MM.1S (cell line): ENCODE measurements around the gene ZNF22.

Source experiments
- DNase-seq: peaks from one replicate; pipeline ENCODE4 v3.0.0-alpha.2; 2015
- H2AFZ ChIP-seq: fragments of 300-600 bp; sonication (generic); 2 replicates; pipeline ENCODE4 v1.6.0; 2016; ENCODE audit warnings: antibody characterized with exemption, low read length
- H3F3A ChIP-seq: fragments of 300-600 bp; sonication (generic); 2 replicates; pipeline ENCODE4 v1.6.1; 2016; ENCODE audit warnings: mild to moderate bottlenecking, antibody characterized with exemption, low read length, moderate library complexity, mixed read lengths; ENCODE audit not compliant: insufficient read depth
- H3K27ac ChIP-seq: fragments of 300-600 bp; sonication (generic); 2 replicates; pipeline ENCODE4 v1.5.1; 2016; ENCODE audit warnings: mild to moderate bottlenecking, low read length
- H3K27me3 ChIP-seq: fragments of 300-600 bp; sonication (generic); replicated peaks from 2 replicates; pipeline ENCODE4 v1.6.0; 2016; ENCODE audit warnings: low read length; ENCODE audit not compliant: insufficient read depth
- H3K36me3 ChIP-seq: fragments of 300-600 bp; sonication (generic); replicated peaks from 2 replicates; pipeline ENCODE4 v1.6.1; 2016; ENCODE audit warnings: mild to moderate bottlenecking, low read length, mixed read lengths; ENCODE audit not compliant: insufficient read depth
- H3K4me1 ChIP-seq: fragments of 300-600 bp; sonication (generic); 2 replicates; pipeline ENCODE4 v1.6.1; 2016; ENCODE audit warnings: low read length, mixed read lengths
- H3K4me2 ChIP-seq: fragments of 300-600 bp; sonication (generic); 2 replicates; pipeline ENCODE4 v1.6.0; 2016; ENCODE audit warnings: low read depth, low read length
- H3K4me3 ChIP-seq: fragments of 300-600 bp; sonication (generic); 2 replicates; pipeline ENCODE4 v1.5.1; 2016; ENCODE audit warnings: low read length, mixed read lengths
- H3K79me2 ChIP-seq: fragments of 300-600 bp; sonication (generic); 2 replicates; pipeline ENCODE4 v1.6.1; 2016; ENCODE audit warnings: mixed run types, low read length, mixed read lengths
- H3K9ac ChIP-seq: fragments of 300-600 bp; sonication (generic); 2 replicates; pipeline ENCODE4 v1.6.1; 2016; ENCODE audit warnings: low read length, mixed read lengths
- H3K9me2 ChIP-seq: fragments of 300-600 bp; sonication (generic); replicated peaks from 2 replicates; pipeline ENCODE4 v1.6.1; 2016; ENCODE audit warnings: mild to moderate bottlenecking, low read length, mixed read lengths; ENCODE audit not compliant: insufficient read depth
- H3K9me3 ChIP-seq: fragments of 300-600 bp; sonication (generic); replicated peaks from 2 replicates; pipeline ENCODE4 v1.6.1; 2016; ENCODE audit warnings: mild to moderate bottlenecking, low read length, mixed read lengths; ENCODE audit not compliant: insufficient read depth
- H4K20me1 ChIP-seq: fragments of 300-600 bp; sonication (generic); 2 replicates; pipeline ENCODE4 v1.6.1; 2016; ENCODE audit warnings: mild to moderate bottlenecking, low read length, moderate library complexity, mixed read lengths; ENCODE audit not compliant: insufficient read depth
- CTCF ChIP-seq: fragments of 300-600 bp; sonication (generic); IDR thresholded peaks from 2 replicates; pipeline ENCODE4 v1.5.1; 2016; ENCODE audit warnings: antibody characterized with exemption, low read length, mixed read lengths
- EZH2 ChIP-seq: fragments of 300-600 bp; sonication (generic); optimal IDR thresholded peaks from 2 replicates; pipeline ENCODE3; 2017; ENCODE audit warnings: low read depth, mild to moderate bottlenecking, antibody characterized with exemption, low read length, mixed read lengths
- EZH2phosphoT487 ChIP-seq: fragments of 300-600 bp; sonication (generic); IDR thresholded peaks from 2 replicates; pipeline ENCODE4 v1.6.1; 2018; ENCODE audit warnings: antibody characterized with exemption, low read length

The ZNF22 gene

GRCh38 chr10:44976352-44977198 is 24.1 kb upstream of the ZNF22 start:
- peaks cover 32% of the 10 kb centered on the region for H3F3A ChIP-seq
- H3K79me2 ChIP-seq = peaks cover 66% of the 10 kb centered on the region
- no peak for TF ChIP-seq EZH2phosphoT487
- TF ChIP-seq EZH2 = no peak
- TF ChIP-seq CTCF = no peak
- H3K36me3 ChIP-seq = peaks cover 9% of the 10 kb centered on the region; the same call in 1 of the 2 replicates
- H3K9me2 ChIP-seq = no peaks in the 10 kb centered on the region
- no peaks in the 10 kb centered on the region for H3K27me3 ChIP-seq
- no peak overlapping the region for H2AFZ ChIP-seq
- no peak overlapping the region; the same call in 1 of the 2 replicates for H3K4me3 ChIP-seq
- H4K20me1 ChIP-seq = no peaks in the 10 kb centered on the region
- H3K4me2 ChIP-seq = peak overlapping the region; percentile 79; the same call in 1 of the 2 replicates
- H3K4me1 ChIP-seq = peaks cover 72% of the 10 kb centered on the region
- DNase-seq = no peak
- H3K9me3 ChIP-seq = no peaks in the 10 kb centered on the region
- peak overlapping the region; percentile 10; the same call in 1 of the 2 replicates for H3K27ac ChIP-seq
- H3K9ac ChIP-seq = no peak overlapping the region; the same call in 1 of the 2 replicates

GRCh38 chr10:44977287-44978212 is 23.2 kb upstream of the ZNF22 start:
- H3K9ac ChIP-seq = peak overlapping the region; percentile 56
- H3K9me2 ChIP-seq = no peaks in the 10 kb centered on the region
- H3K79me2 ChIP-seq = peaks cover 64% of the 10 kb centered on the region
- no peak for DNase-seq
- H3K9me3 ChIP-seq = no peaks in the 10 kb centered on the region
- H3K27ac ChIP-seq = peak overlapping the region; percentile 51; the same call in 1 of the 2 replicates
- peaks cover 3% of the 10 kb centered on the region; the same call in 1 of the 2 replicates for H3K36me3 ChIP-seq
- TF ChIP-seq EZH2 (no peak), EZH2phosphoT487 (no peak), CTCF (no peak)
- H3K27me3 ChIP-seq = no peaks in the 10 kb centered on the region
- peaks cover 63% of the 10 kb centered on the region for H3K4me1 ChIP-seq
- no peaks in the 10 kb centered on the region for H4K20me1 ChIP-seq
- no peak overlapping the region for H2AFZ ChIP-seq
- peak overlapping the region; percentile 79 for H3K4me2 ChIP-seq
- H3K4me3 ChIP-seq = peak overlapping the region; percentile 59
- peaks cover 25% of the 10 kb centered on the region for H3F3A ChIP-seq

GRCh38 chr10:44978213-44978569 is 22.5 kb upstream of the ZNF22 start:
- Histone ChIP-seq H3F3A (peaks cover 18% of the 10 kb centered on the region), H3K9ac (peak overlapping the region; percentile 56), H3K27ac (peak overlapping the region; percentile 51; the same call in 1 of the 2 replicates), H3K36me3 (0 out of 2 replicates have a peak, but pooled peaks cover 4% of the 10 kb centered on the region), H3K4me2 (peak overlapping the region; percentile 79), H3K9me3 (no peaks in the 10 kb centered on the region), H3K4me1 (peaks cover 56% of the 10 kb centered on the region), H3K27me3 (no peaks in the 10 kb centered on the region), H2AFZ (no peak overlapping the region), H3K9me2 (no peaks in the 10 kb centered on the region), H4K20me1 (no peaks in the 10 kb centered on the region), H3K4me3 (peak overlapping the region; percentile 59), H3K79me2 (peaks cover 61% of the 10 kb centered on the region)
- no peak for DNase-seq
- TF ChIP-seq EZH2phosphoT487 (no peak), CTCF (no peak), EZH2 (no peak)
